Liver (tissue), 9 donors: ENCODE results near the gene KYAT1. TPM values are rescaled to one million over a fixed set of nuclear protein-coding genes. Genes with fewer than 3 reads are reported as not detected.
A peak's percentile ranks its signal among the peaks of the same experiment; 100 is the strongest.

Experiments used
- DNase-seq: peaks from one replicate; pipeline ENCODE4 v3.0.0-alpha.2; 2017; ENCODE audit warnings: low spot score
- H3K27ac ChIP-seq, 2 donors: one replicate each; pipeline ENCODE4 v1.7.0; 2013; ENCODE audit warnings: inconsistent platforms in 2 of 2, low read length in 2 of 2, control low read depth in 1 of 2, low read depth in 1 of 2, mild to moderate bottlenecking in 1 of 2
- H3K27me3 ChIP-seq, 4 donors: one replicate each; pipeline versions ENCODE4 v1.6.1 to v1.7.0; 2013; ENCODE audit warnings: low read length in 3 of 4, inconsistent platforms in 1 of 4, mild to moderate bottlenecking in 1 of 4, moderate library complexity in 1 of 4; ENCODE audit not compliant: control insufficient read depth in 4 of 4, insufficient read depth in 4 of 4
- H3K36me3 ChIP-seq, 4 donors: one replicate each; pipeline versions ENCODE4 v1.6.1 to v1.7.0; 2013; ENCODE audit warnings: low read length in 3 of 4, mild to moderate bottlenecking in 3 of 4, low read depth in 1 of 4, moderate library complexity in 1 of 4; ENCODE audit not compliant: control insufficient read depth in 4 of 4, insufficient read depth in 3 of 4
- H3K4me1 ChIP-seq, 4 donors: one replicate each; pipeline versions ENCODE4 v1.6.1 to v1.7.0; 2013; ENCODE audit warnings: low read length in 3 of 4, mild to moderate bottlenecking in 3 of 4, moderate library complexity in 1 of 4; ENCODE audit not compliant: control insufficient read depth in 4 of 4, insufficient read depth in 4 of 4
- H3K4me3 ChIP-seq, 3 donors: one replicate each; pipeline versions ENCODE4 v1.6.1 to v1.7.0; 2013; ENCODE audit warnings: low read length in 3 of 3, control low read depth in 1 of 3, low read depth in 1 of 3, mild to moderate bottlenecking in 1 of 3
- H3K9ac ChIP-seq, 2 donors: one replicate each; pipeline ENCODE4 v1.7.0; 2013; ENCODE audit warnings: low read length in 2 of 2, mild to moderate bottlenecking in 2 of 2, moderate library complexity in 2 of 2, control low read depth in 1 of 2, low read depth in 1 of 2
- H3K9me3 ChIP-seq, 4 donors: one replicate each; pipeline versions ENCODE4 v1.6.1 to v1.7.0; 2013; ENCODE audit warnings: low read length in 3 of 4; ENCODE audit not compliant: control insufficient read depth in 4 of 4
- ATF3 ChIP-seq: IDR thresholded peaks from 2 replicates; pipeline ENCODE4 v1.6.1; 2016; ENCODE audit warnings: antibody characterized with exemption
- CTCF ChIP-seq: fragments of 150-350 bp; IDR thresholded peaks from 2 replicates; pipeline ENCODE4 v1.5.1; 2017; ENCODE audit warnings: improper control_type of control experiment, low read depth, low read length; ENCODE audit not compliant: missing input control
- EGR1 ChIP-seq, 2 donors: IDR thresholded peaks; 2 replicates each; pipeline ENCODE4 v1.6.1; 2016 to 2018; ENCODE audit warnings: antibody characterized with exemption in 2 of 2, low read depth in 2 of 2
- FOXA1 ChIP-seq: IDR thresholded peaks from 2 replicates; pipeline ENCODE4 v1.6.1; 2016; ENCODE audit warnings: antibody characterized with exemption
- FOXA2 ChIP-seq: IDR thresholded peaks from 2 replicates; pipeline ENCODE4 v1.6.1; 2016; ENCODE audit warnings: antibody characterized with exemption
- GABPA ChIP-seq, 2 donors: IDR thresholded peaks in 1 of 2; conservative IDR thresholded peaks in 1 of 2; 2 replicates each; pipeline ENCODE4 v1.6.1; 2016; ENCODE audit warnings: antibody characterized with exemption in 2 of 2, mild to moderate bottlenecking in 1 of 2, moderate library complexity in 1 of 2
- HNF4A ChIP-seq, 2 donors: conservative IDR thresholded peaks; 2 replicates each; pipeline ENCODE4 v1.6.1; 2016; ENCODE audit warnings: antibody characterized with exemption in 2 of 2, mild to moderate bottlenecking in 2 of 2
- HNF4G ChIP-seq: IDR thresholded peaks from 2 replicates; pipeline ENCODE4 v1.6.1; 2016; ENCODE audit warnings: antibody characterized with exemption
- JUND ChIP-seq, 2 donors: IDR thresholded peaks; 2 replicates each; pipeline ENCODE4 v1.6.1; 2016; ENCODE audit warnings: antibody characterized with exemption in 2 of 2
- MAX ChIP-seq: IDR thresholded peaks from 2 replicates; pipeline ENCODE4 v1.6.1; 2016; ENCODE audit warnings: antibody characterized with exemption
- NR2F2 ChIP-seq: IDR thresholded peaks from 2 replicates; pipeline ENCODE4 v1.6.1; 2016; ENCODE audit warnings: antibody characterized with exemption
- RAD21 ChIP-seq, 2 donors: IDR thresholded peaks; 2 replicates each; pipeline ENCODE4 v1.6.1; 2016; ENCODE audit warnings: antibody characterized with exemption in 2 of 2, mild to moderate bottlenecking in 2 of 2
- RXRA ChIP-seq, 2 donors: IDR thresholded peaks; 2 replicates each; pipeline ENCODE4 v1.6.1; 2017 to 2018; ENCODE audit warnings: antibody characterized with exemption in 2 of 2, mild to moderate bottlenecking in 1 of 2
- SP1 ChIP-seq: IDR thresholded peaks from 2 replicates; pipeline ENCODE4 v1.6.1; 2018; ENCODE audit warnings: antibody characterized with exemption, mild to moderate bottlenecking
- TAF1 ChIP-seq: conservative IDR thresholded peaks from 2 replicates; pipeline ENCODE4 v1.6.1; 2016; ENCODE audit warnings: antibody characterized with exemption, mild to moderate bottlenecking
- YY1 ChIP-seq: IDR thresholded peaks from 2 replicates; pipeline ENCODE4 v1.6.1; 2016; ENCODE audit warnings: antibody characterized with exemption, mild to moderate bottlenecking
- WGBS: extraction: QIAGEN DNeasy Blood & Tissue Kit; methylation state at CpG from one replicate; pipeline ENCODE4 v1.1.7; 2013; 5-methylcytosine and 5-hydroxymethylcytosine counted together
- polyA plus RNA-seq, 2 donors: library from polyadenylated mRNA; stranded (reverse) in 1 of 2; unstranded in 1 of 2; fragments of 200-250 nt in 1 of 2; fragments of >200 nt in 1 of 2; fragmentation: Nextera tagmentation in 1 of 2; extraction: Ambion mirVana in 1 of 2; gene quantifications; one replicate each; pipeline versions ENCODE4 v1.2.1 to v1.2.3, GENCODE V29; 2013 to 2015
- total RNA-seq, 2 donors: library from RNA; depleted of rRNA; stranded (reverse); fragments of >200 nt; gene quantifications; one replicate each; pipeline ENCODE4 v1.2.3, GENCODE V29; 2014
- TF ChIP-seq, protein P1 (sequence below): IDR thresholded peaks from 2 replicates; pipeline ENCODE4 v1.6.1; 2016; ENCODE audit warnings: antibody characterized with exemption
- donor health status: healthy.
- donor health status: healthy.
- donor health status: healthy.
- donor health status: healthy.
- donor health status: healthy.

The KYAT1 gene
- total and polyA plus RNA-seq, 4 donors = 3.8 to 8.1 (median 7.4) TPM

DNA sequence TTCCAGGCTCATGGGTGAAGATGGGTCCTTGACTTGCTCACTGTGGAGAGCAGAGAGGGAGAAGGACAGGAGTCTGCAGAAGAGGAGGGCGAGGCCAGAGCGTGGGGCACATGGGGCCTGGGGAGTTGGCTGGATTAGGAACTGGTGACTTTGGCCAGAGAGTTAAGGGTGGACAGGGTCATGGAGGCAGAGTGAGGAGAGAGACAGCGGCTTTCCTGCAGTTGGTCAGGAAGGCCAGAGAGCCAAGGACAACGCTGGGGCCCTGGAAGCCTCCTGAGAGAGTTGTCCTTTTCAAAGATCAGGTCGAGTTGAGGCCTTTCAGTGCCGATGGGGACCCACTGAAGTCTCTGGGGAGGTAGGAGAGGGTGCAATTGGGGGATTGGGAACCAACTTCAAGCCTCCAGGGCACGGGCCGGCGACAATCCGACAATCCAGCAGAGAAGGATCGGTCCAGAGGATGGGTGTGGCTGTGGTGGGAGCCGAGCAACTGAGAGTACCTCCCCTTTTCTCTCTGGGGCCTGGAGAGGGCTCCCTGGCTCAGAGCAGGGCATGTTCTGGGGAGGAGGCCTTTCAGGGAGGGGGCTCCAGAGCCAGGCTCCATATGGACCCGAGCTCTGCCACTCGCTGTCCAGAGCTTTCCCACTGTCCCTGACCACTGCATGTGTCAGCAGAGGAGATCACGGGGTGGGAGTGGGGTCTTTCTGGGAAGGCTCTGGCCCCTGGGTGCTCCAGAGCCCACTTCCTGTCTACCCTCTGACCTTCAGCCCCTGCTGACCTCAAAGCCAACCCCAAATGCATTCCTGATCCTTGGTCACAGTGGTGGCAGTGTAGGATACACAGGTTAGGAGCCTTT is 31.5 kb upstream of the KYAT1 start (continued):
- TF ChIP-seq, protein P1, sequence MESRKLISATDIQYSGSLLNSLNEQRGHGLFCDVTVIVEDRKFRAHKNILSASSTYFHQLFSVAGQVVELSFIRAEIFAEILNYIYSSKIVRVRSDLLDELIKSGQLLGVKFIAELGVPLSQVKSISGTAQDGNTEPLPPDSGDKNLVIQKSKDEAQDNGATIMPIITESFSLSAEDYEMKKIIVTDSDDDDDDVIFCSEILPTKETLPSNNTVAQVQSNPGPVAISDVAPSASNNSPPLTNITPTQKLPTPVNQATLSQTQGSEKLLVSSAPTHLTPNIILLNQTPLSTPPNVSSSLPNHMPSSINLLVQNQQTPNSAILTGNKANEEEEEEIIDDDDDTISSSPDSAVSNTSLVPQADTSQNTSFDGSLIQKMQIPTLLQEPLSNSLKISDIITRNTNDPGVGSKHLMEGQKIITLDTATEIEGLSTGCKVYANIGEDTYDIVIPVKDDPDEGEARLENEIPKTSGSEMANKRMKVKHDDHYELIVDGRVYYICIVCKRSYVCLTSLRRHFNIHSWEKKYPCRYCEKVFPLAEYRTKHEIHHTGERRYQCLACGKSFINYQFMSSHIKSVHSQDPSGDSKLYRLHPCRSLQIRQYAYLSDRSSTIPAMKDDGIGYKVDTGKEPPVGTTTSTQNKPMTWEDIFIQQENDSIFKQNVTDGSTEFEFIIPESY = no peak
- TF ChIP-seq TAF1 (no peak), FOXA2 (no peak), MAX (no peak)

GRCh38 chr9:128912270-128912853 is 30.6 kb upstream of the KYAT1 start:
- 85% methylated on average over 15 of the region's 15 CpGs for WGBS
- H3K36me3 ChIP-seq = peaks cover 6 to 33% (median 25%) of the 10 kb centered on the region in 4 donors
- H3K27ac ChIP-seq = peak overlapping the region; percentile 34 to 54
- no peak overlapping the region for H3K9ac ChIP-seq
- H3K4me1 ChIP-seq = peaks cover 3 to 45% (median 27%) of the 10 kb centered on the region in 4 donors
- H3K9me3 ChIP-seq = no peaks in the 10 kb centered on the region
- no peak for DNase-seq
- no peak for TF ChIP-seq EGR1 (IDR thresholded peaks at IDR 0.05; ENCODE audit: low read depth in 2 of 2)
- no peak for TF ChIP-seq NR2F2
- no peak for TF ChIP-seq FOXA1
- no peak for TF ChIP-seq TAF1
- no peak for TF ChIP-seq RAD21 (IDR thresholded peaks at IDR 0.05)
- no peak for TF ChIP-seq SP1
- TF ChIP-seq CTCF = no peak
- no peak for TF ChIP-seq MAX
- no peak for TF ChIP-seq RXRA (IDR thresholded peaks at IDR 0.05)
- TF ChIP-seq GABPA (IDR thresholded peaks at IDR 0.05 in 1 of 2, conservative IDR thresholded peaks at IDR 0.05 in 1 of 2) = no peak
- no peak for TF ChIP-seq HNF4G
- TF ChIP-seq YY1 = no peak
- TF ChIP-seq FOXA2 = no peak
- no peak for TF ChIP-seq JUND (IDR thresholded peaks at IDR 0.05)
- no peak for TF ChIP-seq ATF3
- no peak for TF ChIP-seq HNF4A (conservative IDR thresholded peaks at IDR 0.05)
- no peaks in the 10 kb centered on the region for H3K27me3 ChIP-seq
- no peak overlapping the region for H3K4me3 ChIP-seq
